Neural cell (in vitro differentiated cells): Measurements from ENCODE around the gene SAMD8.

ENCODE experiments used
- EP300 ChIP-seq: fragments of 450-650 bp; conservative IDR thresholded peaks from 2 replicates; pipeline ENCODE4 v1.6.1; 2014; ENCODE audit warnings: antibody characterized with exemption, mild to moderate bottlenecking, moderate library complexity; ENCODE audit not compliant: poor library complexity, severe bottlenecking
- EZH2 ChIP-seq: fragments of 200-600, 300-800 bp; shearing (Covaris generic), sonication (generic); IDR thresholded peaks from 2 replicates; pipeline ENCODE4 v1.6.1; 2014; ENCODE audit warnings: antibody characterized with exemption, low read length, borderline replicate concordance, mild to moderate bottlenecking; ENCODE audit not compliant: insufficient read depth, poor library complexity, severe bottlenecking
- MXI1 ChIP-seq: fragments of 450-650 bp; conservative IDR thresholded peaks from 2 replicates; pipeline ENCODE4 v1.6.1; 2014; ENCODE audit warnings: antibody characterized with exemption, mild to moderate bottlenecking; ENCODE audit not compliant: poor library complexity, severe bottlenecking
- POLR2AphosphoS5 ChIP-seq: IDR thresholded peaks from 2 replicates; pipeline ENCODE4 v1.6.1; 2012
- RAD21 ChIP-seq: fragments of 450-650 bp; conservative IDR thresholded peaks from 2 replicates; pipeline ENCODE4 v1.6.1; 2014; ENCODE audit warnings: antibody characterized with exemption, mild to moderate bottlenecking, moderate library complexity
- SMC3 ChIP-seq: fragments of 450-650 bp; conservative IDR thresholded peaks from 2 replicates; pipeline ENCODE4 v1.6.1; 2014; ENCODE audit warnings: antibody characterized with exemption, mild to moderate bottlenecking, moderate library complexity; ENCODE audit not compliant: poor library complexity
- TAF1 ChIP-seq: IDR thresholded peaks from 2 replicates; pipeline ENCODE4 v1.6.1; 2012; ENCODE audit warnings: low read depth
- TF ChIP-seq, protein P1 (sequence below): fragments of 450-650 bp; IDR thresholded peaks from 2 replicates; pipeline ENCODE4 v1.5.1; 2014; ENCODE audit warnings: antibody characterized with exemption, mild to moderate bottlenecking, moderate library complexity; ENCODE audit not compliant: poor library complexity, severe bottlenecking

DNA sequence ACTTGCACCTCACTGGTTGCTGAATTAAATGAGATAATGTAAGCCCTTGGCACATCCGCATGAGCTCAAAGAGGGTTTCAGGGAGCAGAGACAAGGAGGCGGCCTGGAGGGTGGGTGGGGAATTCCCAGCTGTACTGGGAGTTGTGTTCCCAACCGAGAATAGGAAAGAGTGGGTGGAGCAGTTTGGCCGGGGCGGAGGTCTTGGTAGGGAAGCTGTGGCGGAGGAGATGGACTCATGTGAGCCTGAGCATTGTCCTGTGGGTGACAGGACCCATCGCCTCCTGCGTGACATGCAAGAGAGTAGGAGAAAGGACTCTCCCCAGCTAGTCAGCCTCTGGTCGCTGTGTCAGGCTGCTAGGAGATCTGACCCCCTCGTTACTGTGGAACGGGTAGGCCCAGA is 41.0 kb upstream of the SAMD8 start:
- TF ChIP-seq EP300 = no peak
- TF ChIP-seq RAD21 = no peak
- TF ChIP-seq, protein P1, sequence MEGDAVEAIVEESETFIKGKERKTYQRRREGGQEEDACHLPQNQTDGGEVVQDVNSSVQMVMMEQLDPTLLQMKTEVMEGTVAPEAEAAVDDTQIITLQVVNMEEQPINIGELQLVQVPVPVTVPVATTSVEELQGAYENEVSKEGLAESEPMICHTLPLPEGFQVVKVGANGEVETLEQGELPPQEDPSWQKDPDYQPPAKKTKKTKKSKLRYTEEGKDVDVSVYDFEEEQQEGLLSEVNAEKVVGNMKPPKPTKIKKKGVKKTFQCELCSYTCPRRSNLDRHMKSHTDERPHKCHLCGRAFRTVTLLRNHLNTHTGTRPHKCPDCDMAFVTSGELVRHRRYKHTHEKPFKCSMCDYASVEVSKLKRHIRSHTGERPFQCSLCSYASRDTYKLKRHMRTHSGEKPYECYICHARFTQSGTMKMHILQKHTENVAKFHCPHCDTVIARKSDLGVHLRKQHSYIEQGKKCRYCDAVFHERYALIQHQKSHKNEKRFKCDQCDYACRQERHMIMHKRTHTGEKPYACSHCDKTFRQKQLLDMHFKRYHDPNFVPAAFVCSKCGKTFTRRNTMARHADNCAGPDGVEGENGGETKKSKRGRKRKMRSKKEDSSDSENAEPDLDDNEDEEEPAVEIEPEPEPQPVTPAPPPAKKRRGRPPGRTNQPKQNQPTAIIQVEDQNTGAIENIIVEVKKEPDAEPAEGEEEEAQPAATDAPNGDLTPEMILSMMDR = no peak
- TF ChIP-seq POLR2AphosphoS5 = no peak
- no peak for TF ChIP-seq EZH2
- no peak for TF ChIP-seq TAF1
- TF ChIP-seq SMC3 = no peak
- TF ChIP-seq MXI1 = no peak
